ENCODE data around the gene ZNF319. TPM values are rescaled to one million over a fixed set of nuclear protein-coding genes. Genes with fewer than 3 reads are reported as not detected.
A peak's percentile ranks its signal among the peaks of the same experiment; 100 is the strongest.

ZNF319 gene
- total RNA-seq, 1 donor from 2014 or later: 14.2 TPM

- H3K4me3 Mint-ChIP-seq: peak overlapping the region; percentile 78
- peaks cover 12% of the 10 kb centered on the region for H3K27me3 Mint-ChIP-seq
- H3K27ac Mint-ChIP-seq: peak overlapping the region; percentile 97
- no peaks in the 10 kb centered on the region for H3K9me3 Mint-ChIP-seq
- H3K4me1 Mint-ChIP-seq (ENCODE audit: unreplicated experiment): peaks cover 8% of the 10 kb centered on the region
- TF ChIP-seq, protein P1, sequence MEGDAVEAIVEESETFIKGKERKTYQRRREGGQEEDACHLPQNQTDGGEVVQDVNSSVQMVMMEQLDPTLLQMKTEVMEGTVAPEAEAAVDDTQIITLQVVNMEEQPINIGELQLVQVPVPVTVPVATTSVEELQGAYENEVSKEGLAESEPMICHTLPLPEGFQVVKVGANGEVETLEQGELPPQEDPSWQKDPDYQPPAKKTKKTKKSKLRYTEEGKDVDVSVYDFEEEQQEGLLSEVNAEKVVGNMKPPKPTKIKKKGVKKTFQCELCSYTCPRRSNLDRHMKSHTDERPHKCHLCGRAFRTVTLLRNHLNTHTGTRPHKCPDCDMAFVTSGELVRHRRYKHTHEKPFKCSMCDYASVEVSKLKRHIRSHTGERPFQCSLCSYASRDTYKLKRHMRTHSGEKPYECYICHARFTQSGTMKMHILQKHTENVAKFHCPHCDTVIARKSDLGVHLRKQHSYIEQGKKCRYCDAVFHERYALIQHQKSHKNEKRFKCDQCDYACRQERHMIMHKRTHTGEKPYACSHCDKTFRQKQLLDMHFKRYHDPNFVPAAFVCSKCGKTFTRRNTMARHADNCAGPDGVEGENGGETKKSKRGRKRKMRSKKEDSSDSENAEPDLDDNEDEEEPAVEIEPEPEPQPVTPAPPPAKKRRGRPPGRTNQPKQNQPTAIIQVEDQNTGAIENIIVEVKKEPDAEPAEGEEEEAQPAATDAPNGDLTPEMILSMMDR (conservative IDR thresholded peaks at IDR 0.05): no peak
- peaks cover 3% of the 10 kb centered on the region for H3K36me3 Mint-ChIP-seq
- no peak for DNase-seq (ENCODE audit: extremely low spot score, unreplicated experiment)
These were observed 8.4 kb downstream of the ZNF319 start for GRCh38 chr16:57992084-57992483.

DNA sequence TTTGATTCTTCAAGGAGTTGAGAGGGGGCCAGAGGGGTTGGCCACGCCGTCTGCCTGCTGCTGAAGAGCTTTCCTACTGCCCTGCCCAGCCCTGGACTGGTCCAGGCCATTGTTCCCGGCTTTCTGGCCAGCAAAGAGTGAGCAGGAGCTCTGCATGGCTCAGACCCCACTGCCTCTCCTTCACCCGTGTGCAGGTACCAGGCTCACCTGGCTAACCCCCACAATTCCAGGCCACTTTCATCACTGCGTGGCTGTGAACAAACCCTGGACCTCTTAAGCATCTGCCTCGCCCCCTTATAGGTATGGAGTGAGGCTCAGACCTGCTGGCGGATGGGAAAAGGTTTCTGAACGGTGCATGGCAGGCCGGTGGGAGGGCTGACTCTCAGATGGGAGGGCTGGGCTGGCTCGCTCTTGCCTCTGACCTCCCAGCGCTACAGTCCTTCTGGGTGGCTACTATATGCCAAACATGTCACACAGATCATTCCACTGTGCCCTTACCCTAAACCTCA lies 8.9 kb downstream of the ZNF319 start:
- peaks cover 3% of the 10 kb centered on the region for H3K36me3 Mint-ChIP-seq
- H3K27ac Mint-ChIP-seq: peak overlapping the region; percentile 39
- H3K4me3 Mint-ChIP-seq: no peak overlapping the region
- H3K27me3 Mint-ChIP-seq: peaks cover 16% of the 10 kb centered on the region
- no peak for DNase-seq (ENCODE audit: extremely low spot score, unreplicated experiment)
- H3K9me3 Mint-ChIP-seq: no peaks in the 10 kb centered on the region
- TF ChIP-seq, protein P1 (conservative IDR thresholded peaks at IDR 0.05): no peak
- H3K4me1 Mint-ChIP-seq (ENCODE audit: unreplicated experiment): peaks cover 8% of the 10 kb centered on the region

GRCh38 chr16:57988929-57989328 lies 11.5 kb downstream of the ZNF319 start:
- Mint-ChIP-seq H3K9me3 (no peaks in the 10 kb centered on the region), H3K36me3 (peaks cover 3% of the 10 kb centered on the region), H3K27me3 (peaks cover 32% of the 10 kb centered on the region), H3K4me3 (no peak overlapping the region), H3K27ac (no peak overlapping the region), H3K4me1 (ENCODE audit: unreplicated experiment) (peaks cover 4% of the 10 kb centered on the region)
- TF ChIP-seq, protein P1 (conservative IDR thresholded peaks at IDR 0.05): no peak
- no peak for DNase-seq (ENCODE audit: extremely low spot score, unreplicated experiment)

GRCh38 chr16:57987441-57988177 lies 12.9 kb downstream of the ZNF319 start:
- TF ChIP-seq, protein P1 (conservative IDR thresholded peaks at IDR 0.05): no peak
- Mint-ChIP-seq H3K27ac (peak overlapping the region; percentile 50), H3K9me3 (no peaks in the 10 kb centered on the region), H3K27me3 (peaks cover 32% of the 10 kb centered on the region), H3K4me1 (ENCODE audit: unreplicated experiment) (peaks cover 4% of the 10 kb centered on the region), H3K36me3 (no peaks in the 10 kb centered on the region), H3K4me3 (no peak overlapping the region)
- no peak for DNase-seq (ENCODE audit: extremely low spot score, unreplicated experiment)

- H3K4me3 Mint-ChIP-seq: peak overlapping the region; percentile 93
- no peak for DNase-seq (ENCODE audit: extremely low spot score, unreplicated experiment)
- peaks cover 36% of the 10 kb centered on the region for H3K27me3 Mint-ChIP-seq
- H3K4me1 Mint-ChIP-seq (ENCODE audit: unreplicated experiment): no peaks in the 10 kb centered on the region
- no peaks in the 10 kb centered on the region for H3K36me3 Mint-ChIP-seq
- H3K27ac Mint-ChIP-seq: no peak overlapping the region
- no peaks in the 10 kb centered on the region for H3K9me3 Mint-ChIP-seq
- TF ChIP-seq, protein P1 (conservative IDR thresholded peaks at IDR 0.05): no peak
These were observed 14.3 kb downstream of the ZNF319 start for GRCh38 chr16:57986196-57986595.
